Natural killer cell (primary cell): ENCODE data around the gene KIF21B. TPM values are rescaled to one million over a fixed set of nuclear protein-coding genes. Genes with fewer than 3 reads are reported as not detected.

Experiments
- ATAC-seq, 3 donors: fragments of 150-1000 bp in 2 of 3; fragments of 200-7000 bp in 1 of 3; cut with Tn5 transposase; 1 replicate in 1 of 3; 2 replicates in 2 of 3; pipeline ENCODE4 v1.10.0; 2021; ENCODE audit warnings: mild to moderate bottlenecking in 2 of 3, moderate library complexity in 2 of 3
- DNase-seq, 2 donors: peaks; one replicate each; pipeline versions ENCODE4 v3.0.0 to v3.0.0-alpha.2; 2013 to 2021; ENCODE audit warnings: mixed read lengths in 1 of 2
- H3K27ac ChIP-seq: one replicate; pipeline ENCODE4 v1.5.1; 2013; ENCODE audit warnings: mild to moderate bottlenecking, low read length
- H3K27me3 ChIP-seq: one replicate; pipeline ENCODE4 v1.6.1; 2013; ENCODE audit warnings: low read length; ENCODE audit not compliant: control insufficient read depth, insufficient read depth
- H3K36me3 ChIP-seq: one replicate; pipeline ENCODE4 v1.6.1; 2013; ENCODE audit warnings: low read length; ENCODE audit not compliant: control insufficient read depth, insufficient read depth
- H3K4me1 ChIP-seq: one replicate; pipeline ENCODE4 v1.6.1; 2013; ENCODE audit warnings: low read length; ENCODE audit not compliant: control insufficient read depth, insufficient read depth
- H3K4me3 ChIP-seq: one replicate; pipeline ENCODE4 v1.5.1; 2013; ENCODE audit warnings: low read length
- H3K9me3 ChIP-seq: one replicate; pipeline ENCODE4 v1.6.1; 2013; ENCODE audit warnings: low read length; ENCODE audit not compliant: control insufficient read depth, insufficient read depth
- H3K27ac Mint-ChIP-seq, 2 donors: one replicate each; pipeline ENCODE4 v1.8.0; 2022; ENCODE audit warnings: mild to moderate bottlenecking in 2 of 2, mixed read lengths in 2 of 2, moderate library complexity in 1 of 2
- H3K27me3 Mint-ChIP-seq, 2 donors: one replicate each; pipeline ENCODE4 v1.8.0; 2022; ENCODE audit warnings: low read depth in 2 of 2, mixed read lengths in 2 of 2
- H3K36me3 Mint-ChIP-seq: one replicate; pipeline ENCODE4 v1.8.0; 2022; ENCODE audit warnings: mixed read lengths
- H3K4me1 Mint-ChIP-seq, 2 donors: one replicate each; pipeline ENCODE4 v1.8.0; 2022; ENCODE audit warnings: mixed read lengths in 2 of 2
- H3K4me3 Mint-ChIP-seq: one replicate; pipeline ENCODE4 v1.8.0; 2022; ENCODE audit warnings: mild to moderate bottlenecking, moderate library complexity, mixed read lengths
- H3K9me3 Mint-ChIP-seq, 2 donors: one replicate each; pipeline ENCODE4 v1.8.0; 2022; ENCODE audit warnings: mixed read lengths in 2 of 2
- WGBS: methylation state at CpG from one replicate; pipeline ENCODE4 v1.1.7; 2013; ENCODE audit warnings: missing lambda C conversion rate; ENCODE audit not compliant: insufficient coverage; 5-methylcytosine and 5-hydroxymethylcytosine counted together
- intact Hi-C: fragments of 100-400 bp; cut with micrococcal nuclease; formaldehyde crosslinking; loops from one replicate; pipeline ENCODE4 v1.14.2; 2022
- total RNA-seq, 4 donors: library from RNA; stranded (reverse); fragments of 120-200 nt in 1 of 4; gene quantifications; one replicate each; pipeline versions ENCODE4 v1.2.3 to v1.2.4, GENCODE V29; 2013 to 2022
- TF ChIP-seq, protein P1 (sequence below): fragments of 200-600 bp; IDR thresholded peaks from one replicate; pipeline ENCODE4 v1.8.0; 2022; ENCODE audit warnings: antibody characterized with exemption

KIF21B gene
- total RNA-seq, 3 donors from 2014 or later (not counting 1 experiment from before 2014, with no cell fraction given): 102 to 129 (median 126) TPM

DNA sequence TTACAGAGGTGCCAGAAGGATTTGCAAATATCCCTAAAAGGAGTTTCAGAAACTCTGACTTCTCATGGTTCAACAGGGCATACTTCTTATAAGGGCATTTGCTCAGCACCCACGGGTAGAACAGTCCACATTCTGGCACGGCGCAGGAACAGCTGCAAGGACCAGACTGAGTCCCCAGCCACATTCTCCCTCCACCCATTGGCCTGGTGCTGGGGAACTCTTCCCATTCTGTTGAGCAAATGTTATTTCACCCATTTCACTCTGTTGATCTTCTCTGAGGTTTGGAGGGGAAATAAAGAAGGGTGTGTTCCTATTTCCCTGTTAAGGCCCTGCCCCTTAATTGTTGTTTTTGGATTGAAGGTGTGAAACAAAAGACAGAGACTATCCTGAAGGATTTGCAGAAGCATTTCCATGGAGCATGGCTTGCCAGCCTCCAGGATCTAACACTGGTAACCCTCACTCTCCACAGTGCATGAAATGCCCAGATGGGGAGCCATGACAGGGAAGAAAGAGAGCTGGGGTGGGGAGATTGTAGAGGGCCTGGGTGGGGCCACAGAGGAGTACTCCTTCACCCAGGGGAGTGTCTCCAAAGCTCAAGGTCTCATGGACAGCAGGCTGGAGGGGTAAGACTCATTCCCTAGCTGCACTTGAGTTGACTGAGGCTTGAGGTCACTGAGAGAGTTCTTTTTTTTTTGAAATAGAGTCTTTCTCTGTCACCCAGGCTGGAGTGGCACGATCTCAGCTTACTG, 93.8 kb downstream of the KIF21B start:
- Mint-ChIP-seq H3K36me3 (no peaks in the 10 kb centered on the region), H3K4me3 (no peak overlapping the region), H3K4me1 (peaks cover 7 to 11% of the 10 kb centered on the region in 2 donors), H3K27ac (no peak overlapping the region), H3K27me3 (peaks cover 0 to 2% of the 10 kb centered on the region in 2 donors), H3K9me3 (no peaks in the 10 kb centered on the region)
- intact Hi-C loops: no loop called here
- Histone ChIP-seq H3K4me3 (no peak overlapping the region), H3K36me3 (no peaks in the 10 kb centered on the region), H3K27me3 (no peaks in the 10 kb centered on the region), H3K4me1 (no peaks in the 10 kb centered on the region), H3K9me3 (no peaks in the 10 kb centered on the region), H3K27ac (no peak overlapping the region)
- WGBS: 90% methylated on average over 4 of the region's 4 CpGs
- ATAC-seq: no peak
- DNase-seq: no peak
- TF ChIP-seq, protein P1, sequence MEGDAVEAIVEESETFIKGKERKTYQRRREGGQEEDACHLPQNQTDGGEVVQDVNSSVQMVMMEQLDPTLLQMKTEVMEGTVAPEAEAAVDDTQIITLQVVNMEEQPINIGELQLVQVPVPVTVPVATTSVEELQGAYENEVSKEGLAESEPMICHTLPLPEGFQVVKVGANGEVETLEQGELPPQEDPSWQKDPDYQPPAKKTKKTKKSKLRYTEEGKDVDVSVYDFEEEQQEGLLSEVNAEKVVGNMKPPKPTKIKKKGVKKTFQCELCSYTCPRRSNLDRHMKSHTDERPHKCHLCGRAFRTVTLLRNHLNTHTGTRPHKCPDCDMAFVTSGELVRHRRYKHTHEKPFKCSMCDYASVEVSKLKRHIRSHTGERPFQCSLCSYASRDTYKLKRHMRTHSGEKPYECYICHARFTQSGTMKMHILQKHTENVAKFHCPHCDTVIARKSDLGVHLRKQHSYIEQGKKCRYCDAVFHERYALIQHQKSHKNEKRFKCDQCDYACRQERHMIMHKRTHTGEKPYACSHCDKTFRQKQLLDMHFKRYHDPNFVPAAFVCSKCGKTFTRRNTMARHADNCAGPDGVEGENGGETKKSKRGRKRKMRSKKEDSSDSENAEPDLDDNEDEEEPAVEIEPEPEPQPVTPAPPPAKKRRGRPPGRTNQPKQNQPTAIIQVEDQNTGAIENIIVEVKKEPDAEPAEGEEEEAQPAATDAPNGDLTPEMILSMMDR: no peak

GRCh38 chr1:200925831-200926230, 97.7 kb downstream of the KIF21B start:
- no peak for DNase-seq

GRCh38 chr1:200923601-200924000, 99.9 kb downstream of the KIF21B start:
- ATAC-seq (no peak), DNase-seq (no peak)
- Histone ChIP-seq H3K9me3 (no peaks in the 10 kb centered on the region), H3K27ac (no peak overlapping the region), H3K4me3 (no peak overlapping the region), H3K4me1 (no peaks in the 10 kb centered on the region), H3K36me3 (no peaks in the 10 kb centered on the region), H3K27me3 (no peaks in the 10 kb centered on the region)
- Mint-ChIP-seq H3K27ac (no peak overlapping the region), H3K4me3 (no peak overlapping the region), H3K4me1 (peaks cover 0 to 5% of the 10 kb centered on the region in 2 donors), H3K27me3 (no peaks in the 10 kb centered on the region), H3K9me3 (no peaks in the 10 kb centered on the region), H3K36me3 (no peaks in the 10 kb centered on the region)
- intact Hi-C loops: no loop called here
- no CpG with 5 or more reads among the region's 1 CpG for WGBS
- TF ChIP-seq, protein P1: no peak

More at GRCh38 chr1:200925831-200926230, 97.7 kb downstream of the KIF21B start:
- Mint-ChIP-seq H3K27me3 (peaks cover 0 to under 1% of the 10 kb centered on the region in 2 donors), H3K36me3 (no peaks in the 10 kb centered on the region), H3K4me3 (no peak overlapping the region), H3K9me3 (no peaks in the 10 kb centered on the region), H3K27ac (no peak overlapping the region), H3K4me1 (peaks cover 7 to 11% of the 10 kb centered on the region in 2 donors)
- Histone ChIP-seq H3K36me3 (no peaks in the 10 kb centered on the region), H3K27ac (no peak overlapping the region), H3K4me1 (no peaks in the 10 kb centered on the region), H3K27me3 (no peaks in the 10 kb centered on the region), H3K4me3 (no peak overlapping the region), H3K9me3 (no peaks in the 10 kb centered on the region)
- TF ChIP-seq, protein P1: no peak
- WGBS: 33% methylated on average over 3 of the region's 4 CpGs
- intact Hi-C loops: no loop called here
- peak in 2 of 3 donors; percentile 29 to 32 for ATAC-seq
